Prostate gland (tissue), 2 donors: Measurements from ENCODE around the gene LAMA3.

ENCODE experiments used
- CTCF ChIP-seq, 4 experiments: fragments of 200-600 bp in 2 of 4; fragments of 450-650 bp in 2 of 4; sonication (generic) in 2 of 4; IDR thresholded peaks; 1 replicate in 3 of 4; 2 replicates in 1 of 4; pipeline ENCODE4 v1.5.1; 2016 to 2019; ENCODE audit warnings: antibody characterized with exemption in 4 of 4, mild to moderate bottlenecking in 2 of 4, moderate library complexity in 2 of 4
- POLR2A ChIP-seq: fragments of 450-650 bp; IDR thresholded peaks from one replicate; pipeline ENCODE4 v1.6.1; 2016; ENCODE audit warnings: antibody characterized with exemption, mild to moderate bottlenecking

DNA sequence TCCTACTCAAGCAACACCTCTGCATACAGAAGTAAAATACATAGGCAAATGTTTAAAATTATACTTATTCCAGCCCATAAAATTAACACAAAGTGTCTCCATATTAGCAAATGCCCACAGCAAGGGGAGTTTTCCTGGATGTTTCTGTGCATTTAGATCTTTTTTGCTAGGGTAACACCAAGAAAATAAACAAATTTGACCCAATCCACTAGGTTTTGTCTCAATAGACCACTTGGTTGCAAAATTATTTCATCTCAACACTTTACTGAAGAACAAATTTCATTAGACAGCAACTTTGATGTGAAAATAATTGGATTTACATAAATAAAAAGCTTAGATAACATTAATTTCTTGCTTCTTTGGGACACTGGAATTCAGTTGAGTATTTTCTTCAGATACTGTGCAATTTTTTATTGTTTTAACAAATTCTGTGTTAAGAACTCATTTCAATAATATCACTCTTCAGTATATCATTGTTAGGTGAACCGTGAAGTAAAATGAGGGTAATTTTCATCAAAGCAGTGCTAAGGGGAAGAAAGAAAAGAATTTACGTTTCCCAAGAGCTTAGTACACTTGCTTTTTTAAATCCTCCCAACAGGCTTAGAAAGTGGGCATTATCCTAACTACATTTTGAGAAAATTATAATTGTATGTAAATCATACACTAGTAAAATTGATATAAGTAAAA lies 191.8 kb downstream of the LAMA3 start:
- TF ChIP-seq POLR2A (no peak), CTCF (IDR thresholded peaks at IDR 0.05) (no peak)
